GM12891 (cell line): ENCODE data around the gene FAM222B.

ENCODE experiments used
- POLR2A ChIP-seq: IDR thresholded peaks from 2 replicates; pipeline ENCODE4 v1.6.1; 2011; ENCODE audit warnings: low read depth, low read length, control low read depth
- POLR2AphosphoS5 ChIP-seq: IDR thresholded peaks from 2 replicates; pipeline ENCODE4 v1.6.1; 2011; ENCODE audit warnings: low read depth, low read length, control low read depth
- SPI1 ChIP-seq: IDR thresholded peaks from 2 replicates; pipeline ENCODE4 v1.6.1; 2011; ENCODE audit warnings: low read depth, low read length, control low read depth

DNA sequence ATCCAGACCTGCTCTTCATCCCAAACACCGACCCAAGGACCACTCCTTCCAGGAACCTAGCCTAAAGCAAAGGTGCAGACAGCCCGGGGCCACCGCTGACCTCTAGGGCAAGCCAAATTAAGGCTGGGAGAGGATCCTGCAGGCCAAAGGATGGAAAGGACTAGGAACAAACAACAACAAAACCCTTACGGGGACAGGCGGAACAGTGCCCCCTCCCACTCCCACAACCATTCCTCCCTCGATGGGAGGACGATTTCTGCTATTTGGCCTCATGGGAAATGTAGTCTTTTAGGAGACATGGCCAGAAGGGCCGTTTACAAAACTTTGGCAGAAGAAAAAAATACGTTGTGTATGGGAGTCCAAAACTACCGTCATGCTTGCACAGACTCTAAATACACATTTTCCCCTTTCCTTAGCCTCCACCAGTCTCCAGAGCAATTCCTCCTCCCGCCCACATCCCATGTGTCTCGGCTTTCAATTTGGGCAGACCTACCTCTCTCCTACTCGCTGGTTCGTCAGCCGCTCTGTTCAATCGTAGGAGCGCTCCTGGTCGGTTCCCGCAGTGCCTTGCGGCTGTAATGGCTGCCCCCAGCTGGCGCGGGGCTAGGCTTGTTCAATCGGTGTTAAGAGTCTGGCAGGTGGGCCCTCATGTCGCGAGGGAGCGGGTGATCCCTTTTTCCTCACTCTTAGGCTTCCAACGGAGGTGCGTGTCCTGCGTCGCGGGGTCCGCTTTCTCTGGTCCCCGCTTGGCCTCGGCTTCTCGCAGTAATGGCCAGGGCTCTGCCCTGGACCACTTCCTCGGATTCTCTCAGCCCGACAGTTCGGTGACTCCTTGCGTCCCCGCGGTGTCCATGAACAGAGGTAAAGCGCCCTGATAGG is 12.1 kb upstream of the FAM222B start, which contains the start of gene ERAL1:
- TF ChIP-seq SPI1 (no peak), POLR2A (peak; percentile 87), POLR2AphosphoS5 (peak; percentile 89)
